Measurements from ENCODE around the gene PITHD1.
A peak's percentile ranks its signal among the peaks of the same experiment; 100 is the strongest.

The PITHD1 gene

GRCh38 chr1:23756676-23757075 lies 21.5 kb upstream of the PITHD1 start:
- DNase-seq (ENCODE audit: low read depth): peak; percentile 46
- no peak overlapping the region for H3K4me3 ChIP-seq (ENCODE audit: low read length)
- no peak for TF ChIP-seq CTCF (conservative IDR thresholded peaks at IDR 0.05; ENCODE audit: low read depth, low read length)

GRCh38 chr1:23757812-23758211 lies 20.4 kb upstream of the PITHD1 start:
- TF ChIP-seq CTCF (conservative IDR thresholded peaks at IDR 0.05; ENCODE audit: low read depth, low read length): no peak
- DNase-seq (ENCODE audit: low read depth): no peak
- H3K4me3 ChIP-seq (ENCODE audit: low read length): no peak overlapping the region

GRCh38 chr1:23759277-23759676 lies 18.9 kb upstream of the PITHD1 start:
- no peak for DNase-seq (ENCODE audit: low read depth)

GRCh38 chr1:23763041-23763577 lies 15.1 kb upstream of the PITHD1 start:
- no peak for TF ChIP-seq CTCF (conservative IDR thresholded peaks at IDR 0.05; ENCODE audit: low read depth, low read length)
- no peak for DNase-seq (ENCODE audit: low read depth)
- no peak overlapping the region for H3K4me3 ChIP-seq (ENCODE audit: low read length)

More at GRCh38 chr1:23759277-23759676, 18.9 kb upstream of the PITHD1 start:
- H3K4me3 ChIP-seq (ENCODE audit: low read length): no peak overlapping the region
- TF ChIP-seq CTCF (conservative IDR thresholded peaks at IDR 0.05; ENCODE audit: low read depth, low read length): no peak

GRCh38 chr1:23768733-23769132 lies 9.5 kb upstream of the PITHD1 start:
- no peak for TF ChIP-seq CTCF (conservative IDR thresholded peaks at IDR 0.05; ENCODE audit: low read depth, low read length)
- no peak for DNase-seq (ENCODE audit: low read depth)
- H3K4me3 ChIP-seq (ENCODE audit: low read length): no peak overlapping the region

GRCh38 chr1:23772049-23772853 lies 6.0 kb upstream of the PITHD1 start:
- peak; percentile 98 for TF ChIP-seq CTCF (conservative IDR thresholded peaks at IDR 0.05; ENCODE audit: low read depth, low read length)
- no peak for DNase-seq (ENCODE audit: low read depth)
- H3K4me3 ChIP-seq (ENCODE audit: low read length): no peak overlapping the region

- no peak for TF ChIP-seq CTCF (conservative IDR thresholded peaks at IDR 0.05; ENCODE audit: low read depth, low read length)
- no peak overlapping the region for H3K4me3 ChIP-seq (ENCODE audit: low read length)
- no peak for DNase-seq (ENCODE audit: low read depth)
Observed at GRCh38 chr1:23772854-23773242, 5.4 kb upstream of the PITHD1 start.

All from retinal pigment epithelial cell (primary cell).